GM21786 (cell line): ENCODE results near the gene SHC1.
"Not testable (repeated sequence)": the region's sequence is repeated elsewhere in the genome, so short reads cannot be mapped to it uniquely, and the experiment has no call there.

Source experiments
- ATAC-seq: cut with Tn5 transposase; IDR thresholded peaks from one replicate; pipeline ENCODE4 v1.9.1; 2021; ENCODE audit not compliant: unreplicated experiment

SHC1 gene

GRCh38 chr1:154996966-154997701 lies 26.6 kb upstream of the SHC1 start:
- ATAC-seq = no peak

- ATAC-seq = not testable (repeated sequence)
These were observed 24.9 kb upstream of the SHC1 start for GRCh38 chr1:154995301-154995983.

GRCh38 chr1:154994591-154994990 lies 24.0 kb upstream of the SHC1 start:
- ATAC-seq = no peak

- no peak for ATAC-seq
These were observed 23.7 kb upstream of the SHC1 start for GRCh38 chr1:154994269-154994587.

- ATAC-seq = no peak
These were observed 23.2 kb upstream of the SHC1 start, which contains the start of gene LENEP for GRCh38 chr1:154993572-154994268. LENEP (plus strand) TSS chr1:154993586; CDS start chr1:154993608, 22 bp downstream.

GRCh38 chr1:154992721-154993571 lies 22.4 kb upstream of the SHC1 start:
- no peak for ATAC-seq

- no peak for ATAC-seq
These were observed 19.7 kb upstream of the SHC1 start for GRCh38 chr1:154990276-154990675.

GRCh38 chr1:154989195-154989860 lies 18.8 kb upstream of the SHC1 start:
- no peak for ATAC-seq

GRCh38 chr1:154988058-154988954 lies 17.8 kb upstream of the SHC1 start:
- no peak for ATAC-seq

GRCh38 chr1:154987326-154987725 lies 16.8 kb upstream of the SHC1 start:
- ATAC-seq = no peak

- ATAC-seq = not testable (repeated sequence)
These were observed 16.2 kb upstream of the SHC1 start for GRCh38 chr1:154986736-154987135.

GRCh38 chr1:154983776-154984466 lies 13.4 kb upstream of the SHC1 start:
- no peak for ATAC-seq

GRCh38 chr1:154982897-154983648 lies 12.5 kb upstream of the SHC1 start, which contains the start of gene FLAD1:
FLAD1 (plus strand) TSS chr1:154983344; CDS start chr1:154983695, 351 bp downstream.
- peak; percentile 97 for ATAC-seq

GRCh38 chr1:154982341-154982740 lies 11.8 kb upstream of the SHC1 start:
- no peak for ATAC-seq

GRCh38 chr1:154978360-154978759 lies 7.8 kb upstream of the SHC1 start:
- ATAC-seq = no peak

- ATAC-seq = not testable (repeated sequence)
These were observed 7.2 kb upstream of the SHC1 start for GRCh38 chr1:154977762-154978161.

GRCh38 chr1:154975409-154976059 lies 5.0 kb upstream of the SHC1 start:
- ATAC-seq = no peak
